Esophagus squamous epithelium (tissue), 5 donors: ENCODE results near the gene RHD. TPM values are rescaled to one million over a fixed set of nuclear protein-coding genes. Genes with fewer than 3 reads are reported as not detected.
A peak's percentile ranks its signal among the peaks of the same experiment; 100 is the strongest.
"Not testable (repeated sequence)": the region's sequence is repeated elsewhere in the genome, so short reads cannot be mapped to it uniquely, and the experiment has no call there.

Experiments
- DNase-seq: peaks from one replicate; lab custom pipeline; 2025; lab: John Stamatoyannopoulos, UW
- H3K27ac ChIP-seq, 4 donors: fragments of 200-600 bp; sonication (generic); one replicate each; pipeline ENCODE4 v1.5.1; 2016 to 2019; ENCODE audit warnings: mild to moderate bottlenecking in 1 of 4
- H3K27me3 ChIP-seq, 4 donors: fragments of 200-600 bp; sonication (generic); 1 replicate in 3 of 4; 2 replicates in 1 of 4; pipeline versions ENCODE4 v1.5.1 to v1.6.0; 2017 to 2021; ENCODE audit warnings: antibody characterized with exemption in 1 of 4
- H3K36me3 ChIP-seq, 3 donors: fragments of 200-600 bp; sonication (generic); one replicate each; pipeline ENCODE4 v1.5.1; 2016 to 2019
- H3K4me1 ChIP-seq, 3 donors: fragments of 200-600 bp; sonication (generic); one replicate each; pipeline ENCODE4 v1.5.1; 2017 to 2019
- H3K4me3 ChIP-seq, 4 donors: fragments of 200-600 bp; sonication (generic); 1 replicate in 3 of 4; 2 replicates in 1 of 4; pipeline ENCODE4 v1.5.1; 2016 to 2019; ENCODE audit warnings: mild to moderate bottlenecking in 2 of 4, moderate library complexity in 1 of 4
- H3K9me3 ChIP-seq, 3 donors: fragments of 200-600 bp; sonication (generic); one replicate each; pipeline ENCODE4 v1.5.1; 2016 to 2019
- whole genome bisulfite sequencing, 2 donors: methylation state at CpG; one replicate each; pipeline ENCODE4 v1.1.5; 2018; 5-methylcytosine and 5-hydroxymethylcytosine counted together
- intact Hi-C: fragments of 100-400 bp; cut with DNase I; formaldehyde crosslinking; loops from one replicate; pipeline ENCODE4 v1.15.0; 2022
- total RNA-seq, 4 donors: library from RNA; depleted of rRNA; stranded (reverse); fragments of >200 nt; gene quantifications; one replicate each; pipeline ENCODE4 v1.1.0, GENCODE V29; 2016
- donor health status: DM: yes; HTN: yes; CAD: no.

The RHD gene
- total RNA-seq, 4 donors from 2014 or later = not detected

DNA sequence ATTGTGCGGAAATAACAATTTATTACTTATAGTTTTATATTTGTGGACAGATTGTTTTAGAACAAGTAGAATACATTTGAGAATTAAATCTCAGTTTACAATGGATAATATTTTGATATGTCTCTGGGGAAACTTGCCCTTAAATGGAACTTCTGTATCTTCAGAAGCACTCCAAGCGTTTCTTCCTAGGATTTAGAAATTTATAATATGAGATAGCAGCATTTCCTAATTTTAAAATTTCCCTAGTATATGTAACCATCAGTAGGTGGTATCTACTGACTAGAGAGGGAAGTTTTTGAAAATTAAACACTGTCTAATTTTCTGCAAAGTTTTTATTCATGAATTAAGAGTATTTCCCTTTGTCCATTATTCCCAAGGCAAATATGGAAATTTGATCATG lies 21.1 kb downstream of the RHD start:
- H3K4me3 ChIP-seq, DNase-seq, H3K9me3 ChIP-seq, H3K27ac ChIP-seq, intact Hi-C loops, H3K36me3 ChIP-seq, H3K27me3 ChIP-seq, H3K4me1 ChIP-seq: not testable (repeated sequence)
- WGBS, 2 donors = 81 to 87% methylated on average over 2 of the region's 2 CpGs

DNA sequence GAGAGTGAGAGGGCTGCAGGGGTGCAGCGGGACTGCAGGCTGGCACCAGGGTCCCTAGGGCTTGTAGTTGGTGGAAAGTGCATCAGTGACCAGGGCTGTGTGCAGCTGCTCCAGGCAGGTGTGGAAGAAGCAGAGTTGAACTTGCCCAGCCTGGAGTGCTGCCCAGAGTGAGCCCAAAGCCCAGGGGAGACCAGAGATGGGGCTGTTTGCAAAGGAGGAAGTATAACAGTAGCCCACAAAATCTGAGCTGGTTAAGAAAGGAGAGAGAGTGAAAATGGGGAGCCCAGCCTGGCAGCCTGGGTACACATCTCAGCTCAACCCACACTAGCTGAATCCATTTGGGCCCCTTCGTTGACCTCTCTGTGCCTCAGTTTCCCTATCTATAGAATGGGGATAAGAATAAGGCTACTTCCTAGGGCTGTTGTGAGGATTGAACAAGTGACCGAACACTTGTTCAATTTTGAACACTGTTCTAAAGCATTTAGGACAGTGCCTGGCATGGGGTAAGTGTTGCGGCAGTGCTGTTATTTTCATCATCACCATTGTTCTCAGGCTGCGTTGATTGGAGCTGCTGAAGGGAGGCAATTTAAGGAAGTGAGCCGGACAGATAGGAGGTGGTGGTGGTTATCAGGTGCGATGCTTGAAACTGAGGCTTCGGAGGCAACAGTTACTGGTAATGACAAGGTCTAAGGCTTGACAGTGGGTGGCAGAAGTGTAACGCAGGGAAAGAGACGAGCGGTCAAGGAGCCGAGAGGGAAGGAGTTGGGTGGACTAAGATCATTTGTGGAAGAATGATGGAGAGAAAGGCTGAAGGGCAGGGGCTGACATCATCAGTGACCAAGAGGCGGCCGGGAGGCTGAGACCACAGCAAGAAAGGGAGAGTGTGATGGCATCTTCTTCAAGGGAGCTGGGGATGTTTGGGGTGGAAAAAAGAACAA lies 22.8 kb downstream of the RHD start:
- H3K27me3 ChIP-seq, H3K9me3 ChIP-seq: not testable (repeated sequence)
- 57 to 100% methylated on average over 1 to 5 of the region's 14 CpGs for WGBS, 2 donors

DNA sequence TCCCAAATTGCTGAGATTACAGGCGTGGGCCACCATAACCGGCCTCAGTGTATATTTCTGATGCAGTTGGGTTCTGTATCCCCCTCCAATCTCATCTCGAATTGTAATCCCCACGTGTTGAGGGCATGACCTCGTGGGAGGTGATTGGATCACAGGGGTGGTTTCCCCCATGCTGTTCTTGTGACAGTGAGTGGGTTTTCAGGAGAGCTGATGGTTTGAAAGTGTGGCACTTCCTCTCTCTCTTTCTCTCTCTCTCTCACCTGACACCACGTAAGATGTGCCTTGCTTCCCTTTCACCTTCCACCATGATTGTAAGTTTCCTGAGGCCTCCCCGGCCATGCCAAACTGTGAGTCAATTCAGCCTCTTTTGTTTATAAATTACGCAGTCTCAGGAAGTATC lies 24.2 kb downstream of the RHD start:
- H3K9me3 ChIP-seq, H3K27me3 ChIP-seq, DNase-seq, intact Hi-C loops, H3K36me3 ChIP-seq, H3K27ac ChIP-seq, H3K4me3 ChIP-seq, H3K4me1 ChIP-seq: not testable (repeated sequence)
- 63 to 79% methylated on average over 1 to 3 of the region's 8 CpGs for WGBS, 2 donors

More for the DNA sequence above, 22.8 kb downstream of the RHD start:
- intact Hi-C loops, H3K4me1 ChIP-seq, H3K4me3 ChIP-seq, DNase-seq, H3K27ac ChIP-seq, H3K36me3 ChIP-seq: not testable (repeated sequence)

DNA sequence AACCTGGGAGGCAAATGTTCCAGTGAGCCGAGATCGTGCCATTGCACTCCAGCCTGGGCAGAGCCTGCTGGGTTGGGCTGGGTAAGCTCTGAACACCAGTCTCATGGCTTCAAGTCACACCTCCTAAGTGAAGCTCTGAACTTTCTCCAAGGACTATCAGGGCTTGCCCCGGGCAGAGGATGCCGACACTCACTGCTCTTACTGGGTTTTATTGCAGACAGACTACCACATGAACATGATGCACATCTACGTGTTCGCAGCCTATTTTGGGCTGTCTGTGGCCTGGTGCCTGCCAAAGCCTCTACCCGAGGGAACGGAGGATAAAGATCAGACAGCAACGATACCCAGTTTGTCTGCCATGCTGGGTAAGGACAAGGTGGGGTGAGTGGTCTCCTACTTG lies 28.4 kb downstream of the RHD start:
- not testable (repeated sequence) for DNase-seq, H3K27me3 ChIP-seq
- WGBS, 2 donors = 100% methylated on average over 3 of the region's 9 CpGs; no CpG with 5 or more reads in 1 of the 2 donors

DNA sequence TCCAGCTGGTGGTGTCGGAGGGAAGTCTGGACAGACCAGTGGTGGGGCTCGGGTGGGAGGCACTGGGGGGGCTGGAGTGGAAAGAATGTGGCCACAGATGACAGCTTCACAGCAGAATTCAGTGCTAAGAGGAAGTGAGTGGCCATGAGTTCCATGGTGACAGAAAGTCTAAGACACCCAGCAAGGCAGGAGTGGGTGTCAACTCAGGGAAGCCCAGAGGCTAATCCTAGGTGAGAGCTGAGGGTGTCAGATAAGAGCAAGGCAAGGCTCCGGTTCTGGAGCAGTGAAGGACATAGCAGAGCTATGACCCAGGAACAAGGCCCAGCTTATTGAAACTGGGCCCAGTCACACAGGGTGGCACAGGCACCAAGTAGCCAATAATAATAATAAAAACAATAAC lies 30.0 kb downstream of the RHD start:
- H3K4me1 ChIP-seq, H3K4me3 ChIP-seq, DNase-seq, intact Hi-C loops, H3K27ac ChIP-seq, H3K9me3 ChIP-seq, H3K27me3 ChIP-seq: not testable (repeated sequence)
- peaks cover 0 to 24% (median 0%) of the 10 kb centered on the region in 3 donors for H3K36me3 ChIP-seq
- 74% methylated on average over 3 of the region's 3 CpGs; no CpG with 5 or more reads in 1 of the 2 donors for WGBS, 2 donors

More for the DNA sequence above, 28.4 kb downstream of the RHD start:
- H3K36me3 ChIP-seq = peaks cover 0 to 13% (median 0%) of the 10 kb centered on the region in 3 donors
- H3K27ac ChIP-seq, H3K4me3 ChIP-seq, H3K9me3 ChIP-seq, H3K4me1 ChIP-seq, intact Hi-C loops: not testable (repeated sequence)

DNA sequence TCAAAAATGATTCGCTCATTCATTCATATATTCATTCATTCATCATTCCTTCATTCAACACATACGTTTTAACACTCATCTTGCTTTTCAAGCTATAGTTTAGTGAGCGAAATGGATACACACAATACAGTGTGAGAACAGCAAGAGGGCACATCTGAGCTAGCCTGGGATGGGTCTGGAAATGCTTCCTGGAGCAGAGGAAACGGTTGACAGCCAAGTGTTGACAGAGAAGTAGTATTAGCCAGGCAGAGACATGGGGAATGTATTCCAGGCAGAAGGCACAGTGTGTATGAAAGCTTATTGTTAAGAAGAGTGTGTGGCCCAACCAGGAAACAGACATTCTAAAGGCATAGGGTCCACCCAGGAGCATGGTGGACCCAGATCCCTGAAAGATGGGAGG lies 32.6 kb downstream of the RHD start:
- H3K36me3 ChIP-seq = peaks cover 0 to 24% (median 0%) of the 10 kb centered on the region in 3 donors
- WGBS, 2 donors = 66 to 81% methylated on average over 4 of the region's 4 CpGs
- H3K27ac ChIP-seq, DNase-seq, H3K27me3 ChIP-seq, H3K9me3 ChIP-seq, intact Hi-C loops, H3K4me3 ChIP-seq, H3K4me1 ChIP-seq: not testable (repeated sequence)

DNA sequence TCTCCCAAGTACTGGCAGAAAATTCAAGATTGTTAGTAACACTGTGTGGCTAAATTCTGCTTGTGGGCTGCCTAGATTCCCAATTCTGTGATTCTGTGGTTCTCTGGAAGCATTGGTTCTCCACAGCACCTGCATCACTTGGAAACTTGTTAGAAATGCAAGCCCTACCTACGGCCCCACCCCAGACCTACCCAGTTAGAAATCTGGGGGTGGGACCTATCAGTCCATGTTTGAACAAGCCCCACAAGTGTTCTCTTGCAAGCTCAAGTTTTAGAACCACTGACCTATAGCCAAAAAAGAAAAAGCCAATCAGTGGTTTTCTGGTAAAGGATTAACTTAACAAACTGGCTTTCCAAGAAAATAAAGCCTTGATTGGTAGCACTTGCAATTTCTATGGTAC lies 35.9 kb downstream of the RHD start:
- H3K27me3 ChIP-seq, intact Hi-C loops, H3K4me1 ChIP-seq, H3K27ac ChIP-seq, H3K4me3 ChIP-seq, DNase-seq, H3K9me3 ChIP-seq: not testable (repeated sequence)
- WGBS, 2 donors = no CpG with 5 or more reads among the region's 1 CpG
- H3K36me3 ChIP-seq = peaks cover 0 to 21% (median 0%) of the 10 kb centered on the region in 3 donors

DNA sequence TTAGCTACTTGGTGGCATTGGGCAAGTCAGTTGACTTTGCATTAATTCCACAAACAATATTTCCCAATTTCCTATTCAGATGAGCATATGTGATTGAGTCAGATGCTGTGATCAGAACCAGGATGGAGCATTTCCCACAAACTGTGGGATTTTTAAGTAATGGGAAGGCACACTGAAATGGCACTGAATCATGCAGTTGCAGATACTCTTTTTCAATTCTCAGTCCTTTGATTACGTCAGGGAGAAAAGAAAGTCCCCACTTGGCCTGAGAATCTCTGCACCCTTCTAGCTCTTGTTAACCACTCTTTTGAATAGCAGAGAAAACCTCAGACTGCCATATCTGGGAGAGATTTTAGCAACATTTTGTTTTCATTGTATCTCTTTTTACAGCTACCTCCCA lies 36.8 kb downstream of the RHD start:
- intact Hi-C loops, DNase-seq, H3K27ac ChIP-seq, H3K9me3 ChIP-seq, H3K4me1 ChIP-seq, H3K27me3 ChIP-seq, H3K4me3 ChIP-seq: not testable (repeated sequence)
- peaks cover 0 to 23% (median 0%) of the 10 kb centered on the region in 3 donors for H3K36me3 ChIP-seq
- WGBS, 2 donors = 62 to 67% methylated on average over 1 of the region's 1 CpG

DNA sequence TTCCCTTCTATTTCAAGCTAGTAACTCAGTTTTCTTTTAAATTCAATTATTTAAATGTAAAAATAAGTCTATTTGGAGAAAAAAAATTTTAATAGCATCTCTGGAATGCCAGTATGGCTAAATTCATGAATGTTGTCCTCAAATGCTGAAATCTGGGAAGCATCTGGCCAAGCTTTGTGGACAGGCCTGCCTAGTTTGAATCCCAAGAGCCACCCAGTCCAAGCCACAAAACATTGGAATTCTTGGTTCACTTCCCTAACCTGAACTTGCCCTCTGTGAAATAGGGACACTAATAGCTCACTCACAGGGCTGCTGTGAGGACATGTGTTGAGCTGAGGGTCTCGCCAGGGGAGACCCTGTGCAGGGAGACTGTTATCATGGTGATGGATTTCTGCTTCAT lies 37.2 kb downstream of the RHD start:
- DNase-seq, H3K9me3 ChIP-seq, H3K4me3 ChIP-seq, H3K27me3 ChIP-seq, intact Hi-C loops, H3K4me1 ChIP-seq, H3K27ac ChIP-seq: not testable (repeated sequence)
- peaks cover 0 to 27% (median 0%) of the 10 kb centered on the region in 3 donors for H3K36me3 ChIP-seq
- 83% methylated on average over 1 of the region's 1 CpG; no CpG with 5 or more reads in 1 of the 2 donors for WGBS, 2 donors

DNA sequence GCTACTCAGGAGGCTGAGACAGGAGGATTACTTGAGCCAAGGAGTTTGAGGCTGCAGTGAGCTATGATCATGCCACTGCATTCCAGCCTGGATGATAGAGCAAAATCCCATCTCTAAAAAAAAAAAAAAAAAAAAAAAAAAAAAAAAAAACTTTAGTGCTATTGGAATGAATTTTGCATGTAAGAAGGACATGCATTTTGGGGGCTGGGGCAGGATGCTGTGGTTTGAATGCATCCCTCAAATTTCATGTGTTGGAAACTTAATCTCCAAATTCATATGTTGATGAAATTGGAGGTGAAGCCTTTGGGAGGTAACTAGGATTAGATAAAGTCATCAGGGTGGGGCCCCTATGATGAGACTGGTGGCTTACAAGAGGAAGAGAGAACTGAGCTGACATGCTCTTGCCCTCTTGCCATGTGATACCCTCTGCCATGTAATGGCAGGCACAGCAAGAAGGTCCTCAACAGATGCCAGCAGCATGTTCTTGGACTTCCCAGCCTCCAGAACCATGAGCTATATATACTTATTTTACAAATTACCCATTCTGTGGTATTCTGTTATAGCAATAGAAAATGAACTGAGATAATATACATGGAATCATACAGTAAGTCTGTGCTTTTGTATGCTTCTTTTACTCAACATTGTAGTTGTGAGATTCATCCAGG lies 40.6 kb downstream of the RHD start:
- H3K4me3 ChIP-seq, intact Hi-C loops, H3K9me3 ChIP-seq, H3K4me1 ChIP-seq, H3K27ac ChIP-seq, H3K27me3 ChIP-seq, DNase-seq: not testable (repeated sequence)
- H3K36me3 ChIP-seq = peaks cover 0 to 22% (median 0%) of the 10 kb centered on the region in 3 donors

DNA sequence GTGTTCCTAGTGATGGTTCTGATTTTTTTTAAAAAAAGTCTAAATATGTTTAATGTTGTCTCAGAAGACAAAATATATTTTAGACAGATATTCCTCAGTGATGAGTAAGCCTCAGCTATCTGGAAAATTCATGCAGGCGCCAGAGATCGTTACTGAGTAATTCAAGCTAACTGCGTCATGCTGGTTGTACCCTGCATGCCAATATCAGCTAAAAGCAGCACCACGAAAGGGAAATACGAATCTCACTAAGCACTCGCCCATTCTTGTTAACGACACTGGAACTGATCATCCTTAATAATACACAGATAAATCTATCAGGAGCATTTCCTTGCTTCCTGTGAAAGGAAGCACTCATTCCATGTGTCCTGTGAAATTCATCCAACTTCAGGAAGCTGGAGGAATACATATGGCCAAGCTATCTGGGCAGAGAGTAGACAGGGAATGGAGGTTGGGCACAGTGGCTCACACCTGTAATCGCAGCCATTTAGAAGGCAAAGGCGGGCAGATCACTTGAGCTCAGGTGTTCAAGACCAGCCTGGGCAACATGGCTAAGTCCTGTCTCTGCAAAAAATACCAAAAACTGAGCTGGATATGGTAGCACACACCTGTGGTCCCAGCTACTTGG lies 48.1 kb downstream of the RHD start:
- Histone ChIP-seq H3K36me3 (peaks cover 0 to 13% (median 0%) of the 10 kb centered on the region in 3 donors), H3K27ac (peak overlapping the region in 1 of 4 donors; percentile 39)
- H3K27me3 ChIP-seq, H3K4me1 ChIP-seq, intact Hi-C loops, H3K9me3 ChIP-seq, DNase-seq, H3K4me3 ChIP-seq: not testable (repeated sequence)
- WGBS, 2 donors = 78 to 95% methylated on average over 9 of the region's 9 CpGs

DNA sequence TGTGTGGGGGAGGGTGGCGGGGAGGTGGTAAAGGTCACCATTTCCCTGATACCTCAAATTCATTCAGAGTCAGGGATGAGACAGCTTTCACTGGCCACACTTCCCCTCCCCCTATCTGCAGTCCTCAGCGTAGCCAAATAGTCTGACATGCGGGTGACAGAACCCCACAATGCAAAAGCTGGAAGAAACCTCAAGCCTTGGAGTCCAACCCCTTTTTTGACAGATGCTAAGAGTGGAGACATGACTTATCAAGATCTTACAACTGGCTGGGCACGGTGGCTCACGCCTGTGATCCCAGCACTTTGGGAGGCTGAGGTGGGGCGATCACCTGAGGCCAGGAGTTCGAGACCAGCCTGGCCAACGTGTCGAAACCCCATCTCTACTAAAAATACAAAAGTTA lies 49.8 kb downstream of the RHD start:
- H3K27me3 ChIP-seq, H3K9me3 ChIP-seq, DNase-seq, H3K4me1 ChIP-seq, H3K27ac ChIP-seq, H3K4me3 ChIP-seq, intact Hi-C loops: not testable (repeated sequence)
- H3K36me3 ChIP-seq = peaks cover 0 to 13% (median 0%) of the 10 kb centered on the region in 3 donors
- WGBS, 2 donors = 74% methylated on average over 4 of the region's 9 CpGs; no CpG with 5 or more reads in 1 of the 2 donors
